NCI-H748 (cell line): ENCODE measurements around the gene SLIT3.

Source experiments
- DNase-seq: peaks from one replicate; lab custom pipeline; 2025; ENCODE audit not compliant: unreplicated experiment; lab: John Stamatoyannopoulos, UW

SLIT3 gene

GRCh38 chr5:168879331-168879730, 421.6 kb downstream of the SLIT3 start:
- DNase-seq: no peak

- DNase-seq: no peak
These were observed 422.7 kb downstream of the SLIT3 start for GRCh38 chr5:168878135-168878745.

GRCh38 chr5:168877132-168877892, 423.6 kb downstream of the SLIT3 start:
- peak; percentile 47 for DNase-seq

DNA sequence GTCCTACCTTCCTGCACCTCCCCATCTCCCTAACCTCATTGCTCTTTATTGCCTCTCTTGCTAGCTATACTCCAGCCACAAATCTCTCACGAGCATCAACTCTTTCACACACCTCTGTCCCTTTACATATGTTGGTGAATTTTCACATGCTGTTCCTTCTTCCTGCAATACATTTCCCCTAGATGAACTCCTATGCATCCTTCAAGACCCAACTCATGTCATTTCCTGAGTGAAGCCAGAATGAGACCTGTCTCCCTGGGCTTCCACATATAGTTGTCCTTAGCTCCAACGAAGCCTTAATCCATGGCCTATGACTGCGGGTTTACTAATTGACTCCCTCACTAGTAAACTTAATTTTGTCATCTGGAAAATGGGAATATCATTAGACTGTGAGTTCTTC, 424.5 kb downstream of the SLIT3 start:
- no peak for DNase-seq

DNA sequence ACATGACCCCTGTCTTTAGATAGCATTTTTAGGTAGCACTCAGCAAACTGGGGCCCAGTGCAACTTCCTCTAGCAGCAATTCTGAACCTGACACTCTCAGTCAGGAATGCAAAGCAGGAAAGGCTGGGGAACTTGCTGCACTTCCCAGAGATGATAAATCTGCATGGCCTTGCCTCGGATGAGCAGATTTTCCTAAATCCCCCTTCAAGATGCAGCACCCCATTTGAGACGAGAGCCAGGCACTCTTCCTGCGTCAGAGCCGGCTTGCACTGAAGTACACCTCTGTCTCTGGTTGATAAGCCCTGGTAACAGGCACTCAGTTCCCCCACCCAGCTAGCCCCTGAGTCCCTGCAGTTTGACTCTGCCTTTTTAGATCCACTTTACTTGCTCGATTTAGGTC, 425.1 kb downstream of the SLIT3 start:
- DNase-seq: no peak

DNA sequence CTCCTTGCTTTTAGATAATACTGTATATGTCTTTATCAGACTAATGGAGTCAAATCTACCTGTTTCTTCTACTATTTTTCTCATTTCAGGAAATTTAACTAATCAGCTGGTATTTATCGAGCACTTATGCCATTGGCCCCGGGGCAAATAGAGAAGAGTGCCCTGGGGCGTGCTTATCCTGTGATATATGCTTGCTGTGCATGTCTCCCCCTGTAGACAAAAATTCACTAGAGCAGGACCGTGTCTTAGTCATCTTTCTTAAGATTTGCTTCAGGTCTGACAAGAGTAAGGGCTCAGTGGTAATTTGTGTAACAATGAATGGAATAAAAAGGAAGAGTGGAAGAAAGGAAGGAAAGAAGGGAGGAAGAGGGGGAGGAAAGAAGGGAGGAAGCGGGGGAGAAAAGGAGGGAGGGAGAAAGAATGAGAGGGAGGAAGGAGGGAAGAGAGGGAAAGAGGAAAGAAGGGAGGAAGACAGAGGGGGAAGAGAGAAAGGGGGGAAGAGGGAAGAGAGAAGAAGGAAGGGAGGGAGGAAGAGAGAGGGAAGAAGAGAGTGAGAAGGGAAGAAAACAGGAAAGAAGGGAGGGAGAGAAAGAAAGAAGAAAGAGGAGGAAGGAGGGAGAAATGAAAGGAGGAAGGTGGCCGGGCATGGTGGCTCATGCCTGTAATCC, 426.1 kb downstream of the SLIT3 start:
- no peak for DNase-seq

GRCh38 chr5:168872246-168872645, 428.7 kb downstream of the SLIT3 start:
- DNase-seq: no peak

DNA sequence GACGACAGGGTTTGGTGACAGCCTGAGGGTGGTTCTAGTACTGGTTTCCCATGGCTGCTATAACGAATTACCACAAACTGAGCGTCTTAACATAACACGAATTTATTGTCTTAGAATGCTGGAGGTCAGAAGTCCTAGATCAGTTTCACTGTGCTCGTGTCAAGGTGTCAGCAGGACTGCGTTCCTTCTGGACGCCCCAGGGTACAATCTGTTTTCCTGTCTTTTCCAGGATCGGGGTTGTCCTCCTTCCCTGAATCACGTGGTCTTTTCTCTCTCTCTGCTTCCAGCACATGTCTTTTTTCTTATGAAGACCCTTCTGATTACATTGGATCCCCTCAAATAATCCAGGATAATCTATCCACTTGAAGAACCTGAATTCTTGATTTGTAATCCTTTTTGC, 430.0 kb downstream of the SLIT3 start:
- DNase-seq: no peak

GRCh38 chr5:168869615-168870227, 431.2 kb downstream of the SLIT3 start:
- no peak for DNase-seq

DNA sequence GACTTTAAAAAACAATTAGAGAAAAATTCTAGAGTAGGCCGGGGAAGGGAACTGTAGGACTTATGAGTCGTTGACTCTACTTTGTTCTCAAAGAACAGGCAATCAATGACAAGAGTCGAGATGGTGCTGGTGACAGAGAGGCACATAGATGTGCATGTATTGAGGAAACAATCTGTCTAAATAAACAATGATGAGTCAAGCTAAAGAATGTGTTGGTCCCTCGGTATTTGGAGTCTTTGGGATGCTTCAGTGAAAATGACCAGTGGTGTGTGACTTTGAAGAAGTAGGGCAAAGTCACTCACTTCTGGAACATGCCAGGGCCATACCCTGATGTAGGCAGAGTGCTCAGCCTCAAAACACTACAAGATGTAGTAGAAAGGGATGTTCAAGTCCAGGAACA, 433.7 kb downstream of the SLIT3 start:
- no peak for DNase-seq

DNA sequence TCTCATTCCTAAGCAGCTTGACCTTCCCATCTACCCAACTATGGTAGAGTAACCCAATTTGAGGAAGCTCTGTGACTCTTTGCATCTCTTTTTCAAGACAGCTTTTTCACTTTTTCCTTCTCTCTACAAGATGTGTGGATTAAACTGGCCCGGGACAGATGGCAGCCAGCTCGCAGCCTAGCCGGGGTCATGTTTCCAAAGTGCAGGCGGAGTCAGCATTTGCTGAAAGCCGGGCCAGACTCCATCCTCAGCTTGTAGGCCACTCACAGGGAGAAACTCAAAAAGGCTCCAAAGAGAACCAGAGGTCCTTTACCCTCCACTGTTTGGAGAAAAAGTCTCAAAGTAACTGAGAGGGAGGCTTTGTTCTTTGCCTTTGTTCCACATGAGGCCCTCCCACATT, 435.0 kb downstream of the SLIT3 start:
- DNase-seq: no peak

DNA sequence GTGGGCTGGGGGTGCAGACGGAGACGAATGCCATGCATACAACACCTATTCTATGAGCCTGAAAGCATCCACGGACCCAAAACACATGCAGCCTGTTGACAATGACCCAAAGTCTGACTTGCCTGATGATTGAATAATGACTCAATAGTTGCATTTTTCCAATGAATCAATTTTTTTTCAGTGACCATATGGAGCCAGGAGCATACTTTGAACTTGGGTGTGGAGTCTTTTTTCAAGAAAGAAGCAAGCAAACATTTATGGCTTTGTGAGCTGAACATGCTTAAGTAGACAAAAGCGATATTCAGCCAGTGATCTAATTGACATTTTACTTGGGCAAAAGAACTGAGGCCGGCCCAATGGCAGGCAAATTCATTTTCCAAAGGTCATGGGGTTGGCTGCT, 437.9 kb downstream of the SLIT3 start:
- no peak for DNase-seq

DNA sequence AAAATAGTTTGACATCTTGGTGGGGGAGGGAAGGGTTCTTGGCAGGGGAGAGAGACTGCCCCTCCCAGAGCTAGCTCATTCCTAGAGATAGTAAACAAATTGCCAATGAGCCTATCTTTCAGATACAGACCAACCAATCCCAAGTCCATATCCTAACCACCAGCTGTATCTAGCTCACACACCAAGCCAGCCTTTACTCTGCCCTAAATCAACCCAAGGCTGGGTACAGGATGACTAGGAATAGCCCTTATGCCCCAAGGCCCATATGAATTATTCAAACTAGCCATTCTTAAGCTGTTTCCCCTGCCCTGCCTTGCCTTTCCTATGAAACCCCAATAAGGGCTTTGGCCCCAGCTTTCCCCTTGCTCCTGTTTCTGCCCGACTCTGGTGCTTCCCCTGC, 440.4 kb downstream of the SLIT3 start:
- no peak for DNase-seq

- DNase-seq: no peak
These were observed 440.9 kb downstream of the SLIT3 start for GRCh38 chr5:168860081-168860480.

DNA sequence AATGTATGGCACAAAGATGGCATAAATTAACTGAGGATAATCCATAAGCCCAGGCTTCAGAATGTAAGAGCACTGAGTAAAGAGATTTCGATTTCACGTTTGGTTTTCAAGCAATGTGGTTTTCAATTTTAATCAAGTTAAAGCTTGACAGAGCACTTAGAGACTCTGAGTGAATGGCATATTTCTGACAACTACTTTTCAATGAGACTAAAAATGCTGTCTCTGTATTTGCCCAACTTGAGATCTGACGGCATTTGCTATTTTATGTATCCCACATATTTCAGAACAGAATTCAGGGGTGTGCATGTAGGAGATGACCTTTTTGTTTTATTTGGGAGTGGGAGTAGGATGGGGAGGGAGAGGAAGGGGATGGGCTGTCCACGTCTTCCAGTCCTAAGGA, 441.5 kb downstream of the SLIT3 start:
- no peak for DNase-seq

- DNase-seq: no peak
These were observed 441.9 kb downstream of the SLIT3 start for GRCh38 chr5:168858994-168859393.

DNA sequence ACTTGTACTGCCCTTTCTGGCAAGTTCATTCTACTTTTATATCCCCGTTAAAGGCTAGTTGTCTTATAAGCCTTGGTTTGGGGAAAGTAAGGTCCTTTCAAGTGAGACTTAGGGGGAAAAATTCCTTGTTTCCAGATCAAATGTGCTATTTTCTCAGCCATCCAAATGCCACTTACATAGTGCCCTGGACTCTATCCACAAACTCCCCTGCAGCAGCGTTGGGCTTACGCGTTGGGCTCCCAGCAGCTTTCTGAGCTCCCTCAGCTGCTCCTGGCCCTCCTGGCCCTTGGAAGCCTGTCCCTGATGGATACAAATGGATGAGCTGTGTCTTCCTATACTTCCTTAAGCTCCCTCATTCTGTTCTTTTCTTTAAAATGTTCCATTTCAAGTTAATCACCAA, 442.6 kb downstream of the SLIT3 start:
- DNase-seq: no peak

- no peak for DNase-seq
These were observed 447.0 kb downstream of the SLIT3 start for GRCh38 chr5:168853972-168854371.

DNA sequence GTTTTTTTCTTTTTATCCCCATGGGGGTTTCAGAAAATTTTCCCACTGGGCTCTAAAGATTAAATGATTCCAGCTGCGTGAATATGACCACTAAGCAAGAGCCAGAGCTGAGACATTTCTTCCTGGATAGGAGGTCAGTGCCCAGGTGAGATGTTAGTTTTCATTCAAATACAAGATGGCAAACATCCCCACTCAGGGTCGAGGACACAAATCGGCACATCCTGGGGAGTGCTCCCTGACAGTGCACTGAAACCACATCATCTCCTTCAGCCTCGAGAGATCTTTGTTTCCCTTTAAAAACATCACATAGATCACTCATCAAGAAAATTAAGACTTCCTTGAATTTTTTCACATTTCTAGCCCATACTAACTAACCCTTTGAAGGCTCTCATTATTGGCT, 448.6 kb downstream of the SLIT3 start:
- no peak for DNase-seq

GRCh38 chr5:168851902-168852321, 449.0 kb downstream of the SLIT3 start:
- DNase-seq: peak; percentile 63

- no peak for DNase-seq
These were observed 450.3 kb downstream of the SLIT3 start for GRCh38 chr5:168850683-168851082.

- no peak for DNase-seq
These were observed 452.4 kb downstream of the SLIT3 start for GRCh38 chr5:168848569-168848968.
